BE2C (cell line): Measurements from ENCODE around the gene NDUFS6.

ENCODE experiments used
- DNase-seq: peaks from one replicate; pipeline ENCODE4 v3.0.0-alpha.2; 2020
- H3K27me3 ChIP-seq: fragments of 250-450 bp; sonication (Bioruptor Pico); 2 replicates; pipeline ENCODE4 v1.5.1; 2020; ENCODE audit warnings: mild to moderate bottlenecking
- H3K36me3 ChIP-seq: fragments of 250-450 bp; sonication (Bioruptor Pico); 2 replicates; pipeline ENCODE4 v1.5.1; 2020; ENCODE audit warnings: mild to moderate bottlenecking
- H3K4me1 ChIP-seq: fragments of 250-450 bp; sonication (Bioruptor Pico); 2 replicates; pipeline ENCODE4 v1.5.1; 2020
- H3K4me3 ChIP-seq: 2 replicates; pipeline ENCODE4 v1.5.1; 2011; ENCODE audit warnings: low read depth, low read length
- H3K9me3 ChIP-seq: fragments of 250-450 bp; sonication (Bioruptor Pico); 2 replicates; pipeline ENCODE4 v1.5.1; 2020
- CTCF ChIP-seq: IDR thresholded peaks from 2 replicates; pipeline ENCODE4 v1.5.1; 2012; ENCODE audit warnings: mild to moderate bottlenecking, low read depth, low read length

Gene NDUFS6

DNA sequence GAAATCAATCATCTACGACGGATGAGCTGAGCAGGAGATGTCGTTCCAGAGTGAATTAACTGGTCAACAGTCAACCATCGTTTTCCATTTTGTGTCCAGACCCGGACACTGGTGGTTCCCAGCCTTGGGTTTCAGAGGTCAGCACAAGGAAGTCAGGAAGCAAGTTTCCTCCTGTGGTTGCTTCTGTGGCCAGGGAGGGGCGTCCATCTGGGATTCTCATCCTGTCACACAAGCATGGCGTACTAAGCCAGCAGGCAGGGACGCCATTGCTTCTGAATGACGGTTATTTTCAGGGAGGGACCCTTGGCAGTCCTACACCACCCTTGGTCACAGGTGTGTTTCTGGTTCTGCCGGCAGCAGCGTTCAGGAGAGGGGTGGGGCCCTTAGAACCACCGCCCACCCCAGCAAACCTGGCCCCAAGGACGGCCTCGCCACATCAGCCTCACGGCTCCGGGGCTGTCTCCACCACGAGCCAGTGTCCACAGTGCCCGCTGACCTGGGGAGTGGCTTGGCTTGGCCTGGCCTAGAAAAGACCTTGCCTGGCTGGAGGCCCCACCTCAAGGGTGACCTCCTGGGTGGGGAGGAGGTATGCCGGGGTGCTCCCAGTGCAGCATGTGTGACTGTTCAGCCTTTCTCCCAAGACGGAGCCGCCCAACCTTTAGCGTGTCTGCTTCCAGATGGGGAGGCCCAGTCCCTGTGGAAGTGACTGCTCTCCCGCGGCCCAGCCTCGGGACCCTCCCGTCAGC lies 25.2 kb downstream of the NDUFS6 start:
- H3K9me3 ChIP-seq, result no peaks in the 10 kb centered on the region
- no peak overlapping the region for H3K4me3 ChIP-seq
- H3K27me3 ChIP-seq, result no peaks in the 10 kb centered on the region
- peaks cover 20% of the 10 kb centered on the region for H3K36me3 ChIP-seq
- peak; percentile 48 for DNase-seq
- peaks cover 6% of the 10 kb centered on the region for H3K4me1 ChIP-seq
- TF ChIP-seq CTCF, result no peak

GRCh38 chr5:1827025-1827885 lies 26.0 kb downstream of the NDUFS6 start:
- no peak for DNase-seq
- H3K9me3 ChIP-seq, result no peaks in the 10 kb centered on the region
- no peak overlapping the region for H3K4me3 ChIP-seq
- H3K36me3 ChIP-seq, result peaks cover 15% of the 10 kb centered on the region
- peaks cover 6% of the 10 kb centered on the region for H3K4me1 ChIP-seq
- TF ChIP-seq CTCF, result no peak
- H3K27me3 ChIP-seq, result no peaks in the 10 kb centered on the region

DNA sequence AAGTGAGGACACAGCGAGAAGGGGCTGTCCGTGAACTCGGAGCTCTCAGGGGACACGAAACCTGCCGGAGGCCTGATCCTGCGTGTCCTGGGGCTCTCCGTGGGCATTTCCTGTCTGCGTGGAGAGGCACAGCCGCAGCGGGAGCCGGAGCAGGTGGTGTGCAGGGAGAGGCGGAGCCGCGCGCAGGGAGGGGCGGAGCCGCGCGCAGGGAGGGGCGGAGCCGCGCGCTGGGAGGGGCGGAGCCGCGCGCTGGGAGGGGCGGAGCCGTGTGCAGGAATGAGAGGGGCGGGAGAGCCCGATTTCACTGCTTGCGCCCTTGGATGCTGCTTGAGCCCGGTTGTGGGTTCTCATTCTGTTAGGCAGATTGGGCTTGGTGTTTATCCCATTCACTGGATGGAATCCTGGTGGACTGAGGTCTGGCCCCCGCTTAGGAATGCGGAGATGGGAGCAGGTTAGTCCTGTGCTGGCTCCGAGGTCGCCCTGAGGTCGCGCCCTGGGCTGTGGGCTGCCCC lies 26.7 kb downstream of the NDUFS6 start:
- no peak for TF ChIP-seq CTCF
- Histone ChIP-seq H3K36me3 (peaks cover 12% of the 10 kb centered on the region), H3K9me3 (no peaks in the 10 kb centered on the region), H3K27me3 (peaks cover 3% of the 10 kb centered on the region; the same call in 1 of the 2 replicates), H3K4me1 (peaks cover 6% of the 10 kb centered on the region), H3K4me3 (no peak overlapping the region)
- no peak for DNase-seq

DNA sequence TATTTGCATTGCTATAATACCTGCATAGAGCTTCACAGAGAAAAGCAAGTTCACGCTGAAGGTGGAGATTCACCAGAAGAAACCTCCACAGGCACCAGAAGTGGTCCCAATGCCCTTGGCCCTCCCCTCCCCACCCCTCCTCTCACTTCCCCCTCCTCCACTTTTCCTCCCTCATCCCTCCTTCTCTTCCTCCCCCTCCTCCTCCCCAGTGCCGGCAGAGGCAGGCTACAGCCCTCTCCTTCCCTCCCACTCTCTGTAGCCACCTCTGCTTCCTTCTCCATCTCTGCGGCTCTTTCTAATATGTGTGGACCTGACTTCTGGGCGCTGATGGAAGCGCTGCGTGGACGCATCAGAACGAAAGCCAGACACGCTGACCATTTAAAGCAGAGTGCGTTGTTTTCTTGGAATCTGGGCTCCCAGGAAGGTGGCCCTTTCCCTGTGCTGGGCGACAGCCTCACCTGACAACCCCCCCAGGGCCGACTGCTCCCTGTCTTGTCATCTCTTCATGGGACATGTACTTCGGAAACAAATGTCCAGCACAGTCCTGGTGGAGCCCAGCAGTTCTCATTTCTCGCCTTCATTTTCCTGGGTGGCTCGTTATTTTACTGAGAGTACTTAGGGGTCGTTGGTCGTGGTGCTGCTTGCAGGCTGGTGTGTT lies 29.5 kb downstream of the NDUFS6 start:
- Histone ChIP-seq H3K9me3 (no peaks in the 10 kb centered on the region), H3K36me3 (peaks cover 1% of the 10 kb centered on the region), H3K4me1 (peaks cover 6% of the 10 kb centered on the region), H3K4me3 (no peak overlapping the region), H3K27me3 (peaks cover 25% of the 10 kb centered on the region)
- no peak for DNase-seq
- TF ChIP-seq CTCF, result no peak

DNA sequence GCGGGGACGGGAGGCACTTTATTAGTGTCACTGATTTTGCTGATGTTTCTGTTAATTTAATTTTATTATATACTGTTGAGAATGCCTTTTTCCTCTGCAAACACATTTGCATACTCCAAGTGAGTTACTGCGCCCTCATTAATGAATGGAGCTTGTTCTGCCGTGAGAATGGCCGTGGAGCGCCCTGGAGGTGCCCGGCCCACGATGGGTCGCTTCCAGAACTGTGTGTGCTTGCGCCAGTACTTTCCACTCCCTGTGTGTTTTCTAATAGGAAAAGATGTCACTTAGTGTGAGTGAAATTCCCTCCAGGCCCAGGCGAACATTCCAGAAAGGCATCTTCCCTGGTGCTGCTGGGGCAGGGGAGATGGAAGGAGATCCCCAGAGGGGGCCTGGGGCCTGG lies 30.1 kb downstream of the NDUFS6 start:
- peaks cover 5% of the 10 kb centered on the region for H3K4me1 ChIP-seq
- H3K4me3 ChIP-seq, result no peak overlapping the region
- H3K9me3 ChIP-seq, result no peaks in the 10 kb centered on the region
- no peak for DNase-seq
- no peak for TF ChIP-seq CTCF
- peaks cover 31% of the 10 kb centered on the region for H3K27me3 ChIP-seq
- H3K36me3 ChIP-seq, result no peaks in the 10 kb centered on the region
